H9 (cell line): ENCODE results near the gene PRKCA. TPM values are rescaled to one million over a fixed set of nuclear protein-coding genes. Genes with fewer than 3 reads are reported as not detected.
A peak's percentile ranks its signal among the peaks of the same experiment; 100 is the strongest.

ENCODE experiments used
- DNase-seq: peaks from one replicate; pipeline ENCODE4 v3.0.0-alpha.2; 2017
- H2AFZ ChIP-seq: one replicate; pipeline ENCODE4 v1.6.1; 2013; ENCODE audit warnings: mild to moderate bottlenecking, low read length, control low read depth, moderate library complexity
- H2AK5ac ChIP-seq: 2 replicates; pipeline ENCODE4 v1.6.1; 2013; ENCODE audit warnings: low read length, control low read depth, mixed read lengths; ENCODE audit not compliant: insufficient read length
- H2BK120ac ChIP-seq: one replicate; pipeline ENCODE4 v1.6.1; 2013; ENCODE audit warnings: low read depth, mild to moderate bottlenecking, low read length, control low read depth, inconsistent platforms; ENCODE audit not compliant: poor library complexity, severe bottlenecking
- H2BK12ac ChIP-seq: 2 replicates; pipeline ENCODE4 v1.6.1; 2013; ENCODE audit warnings: low read length, control low read depth, mixed read lengths, low read depth; ENCODE audit not compliant: insufficient read length
- H2BK15ac ChIP-seq: 2 replicates; pipeline ENCODE4 v1.6.1; 2013; ENCODE audit warnings: low read depth, low read length, control low read depth
- H2BK20ac ChIP-seq: one replicate; pipeline ENCODE4 v1.6.1; 2013; ENCODE audit warnings: low read depth, mild to moderate bottlenecking, low read length, control low read depth, inconsistent platforms; ENCODE audit not compliant: poor library complexity, severe bottlenecking
- H2BK5ac ChIP-seq: 2 replicates; pipeline ENCODE4 v1.6.1; 2013; ENCODE audit warnings: low read length, control low read depth, mixed read lengths; ENCODE audit not compliant: insufficient read length
- H3K14ac ChIP-seq: 2 replicates; pipeline ENCODE4 v1.6.1; 2013; ENCODE audit warnings: low read length, control low read depth; ENCODE audit not compliant: insufficient read depth
- H3K18ac ChIP-seq: 2 replicates; pipeline ENCODE4 v1.6.1; 2013; ENCODE audit warnings: low read depth, mild to moderate bottlenecking, mixed read lengths, low read length, control low read depth; ENCODE audit not compliant: insufficient read length
- H3K23ac ChIP-seq: 2 replicates; pipeline ENCODE4 v1.6.1; 2013; ENCODE audit warnings: low read length, control low read depth, mixed read lengths, low read depth; ENCODE audit not compliant: insufficient read length
- H3K23me2 ChIP-seq: 2 replicates; pipeline ENCODE4 v1.6.1; 2013; ENCODE audit warnings: low read depth, mild to moderate bottlenecking, mixed read lengths, low read length, control low read depth; ENCODE audit not compliant: insufficient read length, poor library complexity, severe bottlenecking
- H3K27ac ChIP-seq: 2 replicates; pipeline ENCODE4 v1.5.1; 2013; ENCODE audit warnings: low read length, control low read depth, mixed read lengths, low read depth; ENCODE audit not compliant: insufficient read length
- H3K27me3 ChIP-seq: 2 replicates; pipeline ENCODE4 v1.6.1; 2013; ENCODE audit warnings: low read length, control low read depth, inconsistent platforms; ENCODE audit not compliant: insufficient read depth
- H3K4ac ChIP-seq: 2 replicates; pipeline ENCODE4 v1.6.1; 2013; ENCODE audit warnings: low read depth, mild to moderate bottlenecking, control low read depth, inconsistent platforms, low read length, moderate library complexity
- H3K4me1 ChIP-seq: 2 replicates; pipeline ENCODE4 v1.6.1; 2013; ENCODE audit warnings: low read length, control low read depth, inconsistent platforms; ENCODE audit not compliant: insufficient read depth
- H3K4me2 ChIP-seq: 2 replicates; pipeline ENCODE4 v1.6.1; 2013; ENCODE audit warnings: low read length, control low read depth, mixed read lengths; ENCODE audit not compliant: insufficient read length, insufficient read depth
- H3K56ac ChIP-seq: 2 replicates; pipeline ENCODE4 v1.6.1; 2013; ENCODE audit warnings: low read depth, mild to moderate bottlenecking, mixed read lengths, low read length, control low read depth; ENCODE audit not compliant: insufficient read length
- H3K79me1 ChIP-seq: 2 replicates; pipeline ENCODE4 v1.6.1; 2013; ENCODE audit warnings: low read depth, mild to moderate bottlenecking, moderate library complexity, low read length, control low read depth, inconsistent platforms; ENCODE audit not compliant: insufficient read depth, poor library complexity, severe bottlenecking
- H3K79me2 ChIP-seq: 2 replicates; pipeline ENCODE4 v1.6.1; 2013; ENCODE audit warnings: low read length, control low read depth, inconsistent platforms; ENCODE audit not compliant: insufficient read depth
- H3K9ac ChIP-seq: 2 replicates; pipeline ENCODE4 v1.6.1; 2013; ENCODE audit warnings: low read length, control low read depth, mixed read lengths; ENCODE audit not compliant: insufficient read length; ENCODE audit errors: extremely low read depth
- H3K9me3 ChIP-seq: one replicate; pipeline ENCODE4 v1.6.1; 2013; ENCODE audit warnings: low read depth, low read length, inconsistent platforms; ENCODE audit not compliant: control insufficient read depth
- H3T11ph ChIP-seq: one replicate; pipeline ENCODE4 v1.6.1; 2013; ENCODE audit warnings: mild to moderate bottlenecking, low read length, control low read depth, inconsistent platforms
- H4K20me1 ChIP-seq: one replicate; pipeline ENCODE4 v1.6.1; 2013; ENCODE audit not compliant: control insufficient read depth, insufficient read length, insufficient read depth
- H4K5ac ChIP-seq: 2 replicates; pipeline ENCODE4 v1.6.1; 2013; ENCODE audit warnings: low read depth, mild to moderate bottlenecking, mixed read lengths, low read length, control low read depth; ENCODE audit not compliant: insufficient read length
- H4K8ac ChIP-seq: replicated peaks from 2 replicates; pipeline ENCODE4 v1.6.1; 2013; ENCODE audit warnings: low read length, control low read depth, mixed read lengths, low read depth; ENCODE audit not compliant: insufficient read length
- H4K91ac ChIP-seq: 2 replicates; pipeline ENCODE4 v1.6.1; 2013; ENCODE audit warnings: low read depth, mild to moderate bottlenecking, moderate library complexity, mixed read lengths, low read length, control low read depth; ENCODE audit not compliant: insufficient read length
- H3K27ac Mint-ChIP-seq, 3 experiments: 2 replicates in 2 of 3; 3 replicates in 1 of 3; pipeline ENCODE4 v1.8.0; 2020 to 2021; ENCODE audit warnings: mixed read lengths in 3 of 3, mild to moderate bottlenecking in 1 of 3, moderate library complexity in 1 of 3
- H3K27me3 Mint-ChIP-seq: 2 replicates; pipeline ENCODE4 v1.8.0; 2021; ENCODE audit warnings: low read depth, mild to moderate bottlenecking, moderate library complexity, mixed read lengths
- H3K36me3 Mint-ChIP-seq, 3 experiments: 2 replicates in 2 of 3; 3 replicates in 1 of 3; pipeline ENCODE4 v1.8.0; 2020 to 2021; ENCODE audit warnings: low read depth in 3 of 3, mixed read lengths in 3 of 3; ENCODE audit not compliant: insufficient read depth in 1 of 3
- H3K4me1 Mint-ChIP-seq, 2 experiments: 2 replicates each; pipeline ENCODE4 v1.8.0; 2020; ENCODE audit warnings: mixed read lengths in 2 of 2
- H3K4me3 Mint-ChIP-seq, 2 experiments: 2 replicates in 1 of 2; 3 replicates in 1 of 2; pipeline ENCODE4 v1.8.0; 2020 to 2021; ENCODE audit warnings: mild to moderate bottlenecking in 2 of 2, mixed read lengths in 2 of 2, moderate library complexity in 1 of 2
- H3K9me3 Mint-ChIP-seq, 2 experiments: 2 replicates in 1 of 2; 3 replicates in 1 of 2; pipeline ENCODE4 v1.8.0; 2020; ENCODE audit warnings: mild to moderate bottlenecking in 2 of 2, mixed read lengths in 2 of 2, moderate library complexity in 1 of 2
- WGBS: extraction: QIAGEN DNeasy Blood & Tissue Kit; methylation state at CpG from one replicate; pipeline ENCODE4 v1.1.7; 2013; ENCODE audit warnings: missing lambda C conversion rate, low lambda C conversion rate, mixed read lengths; ENCODE audit not compliant: insufficient read length; ENCODE audit errors: extremely low coverage; 5-methylcytosine and 5-hydroxymethylcytosine counted together
- total RNA-seq: library from RNA; stranded (reverse); gene quantifications from 2 replicates; pipeline ENCODE4 v1.2.1, GENCODE V29; 2021
- TF ChIP-seq, protein P1 (sequence below): fragments of 200-600 bp; sonication (generic); conservative IDR thresholded peaks from 3 replicates; pipeline ENCODE4 v1.8.0; 2021; ENCODE audit warnings: antibody characterized with exemption, mild to moderate bottlenecking

The PRKCA gene
- total RNA-seq, 1 experiment from 2014 or later = 10.5 TPM

- peak; percentile 18 for DNase-seq
- Histone ChIP-seq H4K5ac (no peak overlapping the region), H3K23ac (no peak overlapping the region), H3K23me2 (no peaks in the 10 kb centered on the region), H3K9me3 (peaks cover 4% of the 10 kb centered on the region), H2BK12ac (no peak overlapping the region), H2BK15ac (no peak overlapping the region), H2BK20ac (no peak overlapping the region), H2BK120ac (no peak overlapping the region), H2AK5ac (no peak overlapping the region), H3K27me3 (no peaks in the 10 kb centered on the region), H3K9ac (no peak overlapping the region), H3T11ph (no peak overlapping the region), H4K91ac (no peak overlapping the region), H3K79me1 (no peaks in the 10 kb centered on the region), H2AFZ (no peak overlapping the region), H3K4me1 (peaks cover 5% of the 10 kb centered on the region; the same call in 1 of the 2 replicates), H3K4ac (no peak overlapping the region), H4K8ac (no peak overlapping the region), H2BK5ac (no peak overlapping the region), H3K4me2 (no peak overlapping the region), H3K56ac (no peak overlapping the region), H3K18ac (no peak overlapping the region), H3K14ac (no peak overlapping the region), H3K79me2 (no peaks in the 10 kb centered on the region), H4K20me1 (no peaks in the 10 kb centered on the region), H3K27ac (no peak overlapping the region)
- Mint-ChIP-seq H3K27ac (peak overlapping the region in 1 of 3 experiments; percentile 52; a peak in 1 of 7 replicates), H3K27me3 (no peaks in the 10 kb centered on the region), H3K4me3 (no peak overlapping the region), H3K4me1 (peaks cover 5 to 8% of the 10 kb centered on the region in 2 experiments), H3K9me3 (peaks cover 0 to 2% of the 10 kb centered on the region in 2 experiments; a peak in 2 of 5 replicates), H3K36me3 (peaks cover 0 to 4% (median 3%) of the 10 kb centered on the region in 3 experiments; a peak in 2 of 7 replicates)
- no CpG with 5 or more reads among the region's 12 CpGs for WGBS
- TF ChIP-seq, protein P1, sequence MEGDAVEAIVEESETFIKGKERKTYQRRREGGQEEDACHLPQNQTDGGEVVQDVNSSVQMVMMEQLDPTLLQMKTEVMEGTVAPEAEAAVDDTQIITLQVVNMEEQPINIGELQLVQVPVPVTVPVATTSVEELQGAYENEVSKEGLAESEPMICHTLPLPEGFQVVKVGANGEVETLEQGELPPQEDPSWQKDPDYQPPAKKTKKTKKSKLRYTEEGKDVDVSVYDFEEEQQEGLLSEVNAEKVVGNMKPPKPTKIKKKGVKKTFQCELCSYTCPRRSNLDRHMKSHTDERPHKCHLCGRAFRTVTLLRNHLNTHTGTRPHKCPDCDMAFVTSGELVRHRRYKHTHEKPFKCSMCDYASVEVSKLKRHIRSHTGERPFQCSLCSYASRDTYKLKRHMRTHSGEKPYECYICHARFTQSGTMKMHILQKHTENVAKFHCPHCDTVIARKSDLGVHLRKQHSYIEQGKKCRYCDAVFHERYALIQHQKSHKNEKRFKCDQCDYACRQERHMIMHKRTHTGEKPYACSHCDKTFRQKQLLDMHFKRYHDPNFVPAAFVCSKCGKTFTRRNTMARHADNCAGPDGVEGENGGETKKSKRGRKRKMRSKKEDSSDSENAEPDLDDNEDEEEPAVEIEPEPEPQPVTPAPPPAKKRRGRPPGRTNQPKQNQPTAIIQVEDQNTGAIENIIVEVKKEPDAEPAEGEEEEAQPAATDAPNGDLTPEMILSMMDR = no peak
Observed at GRCh38 chr17:66595893-66596292, 293.5 kb downstream of the PRKCA start.
